Liver (tissue), 3 donors: ENCODE results near the gene ORC3.
A peak's percentile ranks its signal among the peaks of the same experiment; 100 is the strongest.

Experiments
- ATF3 ChIP-seq: IDR thresholded peaks from 2 replicates; pipeline ENCODE4 v1.6.1; 2016; ENCODE audit warnings: antibody characterized with exemption
- CTCF ChIP-seq: fragments of 150-350 bp; IDR thresholded peaks from 2 replicates; pipeline ENCODE4 v1.5.1; 2017; ENCODE audit warnings: improper control_type of control experiment, low read depth, low read length; ENCODE audit not compliant: missing input control
- FOXA1 ChIP-seq: IDR thresholded peaks from 2 replicates; pipeline ENCODE4 v1.6.1; 2016; ENCODE audit warnings: antibody characterized with exemption
- FOXA2 ChIP-seq: IDR thresholded peaks from 2 replicates; pipeline ENCODE4 v1.6.1; 2016; ENCODE audit warnings: antibody characterized with exemption
- HNF4G ChIP-seq: IDR thresholded peaks from 2 replicates; pipeline ENCODE4 v1.6.1; 2016; ENCODE audit warnings: antibody characterized with exemption
- JUND ChIP-seq, 2 donors: IDR thresholded peaks; 2 replicates each; pipeline ENCODE4 v1.6.1; 2016; ENCODE audit warnings: antibody characterized with exemption in 2 of 2
- RAD21 ChIP-seq, 2 donors: IDR thresholded peaks; 2 replicates each; pipeline ENCODE4 v1.6.1; 2016; ENCODE audit warnings: antibody characterized with exemption in 2 of 2, mild to moderate bottlenecking in 2 of 2
- REST ChIP-seq: IDR thresholded peaks from 2 replicates; pipeline ENCODE4 v1.6.1; 2016; ENCODE audit warnings: antibody characterized with exemption, mild to moderate bottlenecking
- SP1 ChIP-seq: IDR thresholded peaks from 2 replicates; pipeline ENCODE4 v1.6.1; 2018; ENCODE audit warnings: antibody characterized with exemption, mild to moderate bottlenecking
- ZBTB33 ChIP-seq: IDR thresholded peaks from 2 replicates; pipeline ENCODE4 v1.6.1; 2016; ENCODE audit warnings: antibody characterized with exemption
- TF ChIP-seq, protein P1 (sequence below): IDR thresholded peaks from 2 replicates; pipeline ENCODE4 v1.6.1; 2016; ENCODE audit warnings: antibody characterized with exemption
- donor health status: healthy.
- donor health status: healthy.

DNA sequence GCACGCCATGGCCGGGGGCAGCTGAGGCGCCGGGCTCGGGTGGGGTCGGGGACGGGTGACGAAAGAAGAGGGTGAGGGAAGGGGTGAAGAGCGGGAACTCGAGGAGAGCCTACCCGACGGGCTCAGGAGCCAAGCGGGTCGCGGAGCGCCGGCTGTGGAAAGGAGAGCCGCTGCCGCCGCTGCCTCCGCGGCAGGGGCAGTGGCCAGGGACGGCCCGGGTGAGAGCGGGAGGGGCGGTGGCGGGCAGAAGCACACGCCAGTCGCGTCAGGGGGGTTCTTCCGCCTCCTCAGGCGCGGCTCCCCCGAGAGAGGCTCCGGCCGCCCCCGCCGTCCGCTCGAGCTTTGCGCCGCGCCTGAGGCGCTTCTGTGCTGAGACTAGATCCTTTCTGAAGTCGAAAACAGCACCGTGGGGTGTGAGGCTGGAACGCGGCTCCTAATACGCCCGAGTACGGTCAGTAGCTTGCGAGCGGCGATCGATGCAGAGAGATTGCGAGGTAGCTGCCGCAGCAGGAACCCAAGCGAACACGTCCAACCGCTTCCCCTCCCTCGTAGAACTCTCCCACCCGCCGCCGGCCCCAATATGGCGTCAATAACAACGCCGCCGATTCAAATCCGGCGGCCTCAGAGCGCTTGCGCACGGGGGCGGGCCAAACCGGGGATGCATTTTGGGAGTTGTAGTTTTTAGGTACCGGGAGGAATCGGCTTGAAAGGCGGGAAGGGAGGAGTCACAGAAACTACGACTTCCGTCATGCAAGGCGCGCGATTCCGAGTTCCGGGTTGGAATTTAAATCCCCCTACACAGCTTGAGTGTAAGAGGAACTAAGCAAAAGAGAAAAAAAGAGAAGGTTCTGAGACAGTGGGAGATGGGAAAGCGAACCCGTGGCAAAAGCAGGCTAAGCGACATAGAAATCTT lies 112.0 kb downstream of the ORC3 start, which contains the start of gene AKIRIN2:
- TF ChIP-seq CTCF, result no peak
- no peak for TF ChIP-seq FOXA1
- peak; percentile 38 to 56 for TF ChIP-seq RAD21 (IDR thresholded peaks at IDR 0.05)
- TF ChIP-seq REST, result peak; percentile 88
- TF ChIP-seq ZBTB33, result peak; percentile 71
- no peak for TF ChIP-seq HNF4G
- no peak for TF ChIP-seq ATF3
- TF ChIP-seq, protein P1, sequence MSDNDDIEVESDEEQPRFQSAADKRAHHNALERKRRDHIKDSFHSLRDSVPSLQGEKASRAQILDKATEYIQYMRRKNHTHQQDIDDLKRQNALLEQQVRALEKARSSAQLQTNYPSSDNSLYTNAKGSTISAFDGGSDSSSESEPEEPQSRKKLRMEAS, result peak; percentile 29
- peak in 1 of 2 donors; percentile 79 for TF ChIP-seq JUND (IDR thresholded peaks at IDR 0.05)
- no peak for TF ChIP-seq FOXA2
- peak; percentile 67 for TF ChIP-seq SP1
